ENCODE measurements around the gene CLK4.

DNA sequence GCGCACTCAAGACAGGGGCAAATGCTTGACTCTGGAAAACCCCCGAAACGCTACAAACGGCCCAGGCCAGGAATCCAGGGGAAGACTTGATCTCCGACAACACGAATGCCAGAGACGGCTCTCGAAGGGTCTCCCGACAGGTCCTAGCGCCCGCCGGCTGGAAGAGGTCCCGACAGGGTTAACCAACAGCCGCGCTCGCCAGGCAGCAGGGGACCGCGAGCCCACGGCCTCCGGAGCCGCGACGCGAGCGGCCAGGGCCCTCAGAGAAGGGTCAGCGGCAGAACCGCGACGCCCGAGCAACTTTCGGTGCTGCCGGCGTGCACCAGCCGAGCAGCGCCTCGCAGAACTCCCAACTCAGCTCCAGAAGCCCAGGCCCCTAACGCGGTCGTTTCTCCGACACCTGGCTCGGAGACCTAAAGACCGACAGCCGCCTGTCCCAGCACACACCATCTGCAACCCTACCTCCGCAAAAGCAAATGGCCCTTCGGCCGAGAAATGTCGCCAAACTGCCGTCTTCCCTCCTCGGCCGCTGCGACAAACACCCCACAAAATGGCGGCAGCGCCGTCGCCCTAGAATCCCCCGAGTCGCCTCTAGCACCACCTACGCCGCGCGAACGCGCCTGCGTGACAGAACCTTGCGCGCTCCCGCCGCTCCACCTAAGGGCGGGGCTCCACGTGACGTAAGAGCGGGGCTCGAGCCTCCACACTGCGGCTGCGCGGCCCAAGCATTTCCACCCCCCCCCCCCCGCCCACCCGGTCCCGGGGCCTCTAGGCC lies at the start of gene CLK4:
- TF ChIP-seq, protein P1, sequence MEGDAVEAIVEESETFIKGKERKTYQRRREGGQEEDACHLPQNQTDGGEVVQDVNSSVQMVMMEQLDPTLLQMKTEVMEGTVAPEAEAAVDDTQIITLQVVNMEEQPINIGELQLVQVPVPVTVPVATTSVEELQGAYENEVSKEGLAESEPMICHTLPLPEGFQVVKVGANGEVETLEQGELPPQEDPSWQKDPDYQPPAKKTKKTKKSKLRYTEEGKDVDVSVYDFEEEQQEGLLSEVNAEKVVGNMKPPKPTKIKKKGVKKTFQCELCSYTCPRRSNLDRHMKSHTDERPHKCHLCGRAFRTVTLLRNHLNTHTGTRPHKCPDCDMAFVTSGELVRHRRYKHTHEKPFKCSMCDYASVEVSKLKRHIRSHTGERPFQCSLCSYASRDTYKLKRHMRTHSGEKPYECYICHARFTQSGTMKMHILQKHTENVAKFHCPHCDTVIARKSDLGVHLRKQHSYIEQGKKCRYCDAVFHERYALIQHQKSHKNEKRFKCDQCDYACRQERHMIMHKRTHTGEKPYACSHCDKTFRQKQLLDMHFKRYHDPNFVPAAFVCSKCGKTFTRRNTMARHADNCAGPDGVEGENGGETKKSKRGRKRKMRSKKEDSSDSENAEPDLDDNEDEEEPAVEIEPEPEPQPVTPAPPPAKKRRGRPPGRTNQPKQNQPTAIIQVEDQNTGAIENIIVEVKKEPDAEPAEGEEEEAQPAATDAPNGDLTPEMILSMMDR (IDR thresholded peaks at IDR 0.05) = peak in 1 of 4 experiments; percentile 9
- TF ChIP-seq POLR2A (IDR thresholded peaks at IDR 0.05) = peak; percentile 80 to 84
